K562 (cell line): ENCODE data around the gene LAPTM5. TPM values are rescaled to one million over a fixed set of nuclear protein-coding genes. Genes with fewer than 3 reads are reported as not detected.
A peak's percentile ranks its signal among the peaks of the same experiment; 100 is the strongest.

Source experiments
- ATAC-seq: fragments of 200-7000 bp; cut with Tn5 transposase; 3 replicates; pipeline ENCODE4 v1.9.1; 2020; ENCODE audit warnings: moderate library complexity
- BruUV-seq: library from RNA; stranded (reverse); fragments of 400-500 nt; replicated peaks from 2 replicates; lab custom pipeline; 2021; lab: Mats Ljungman, UMichigan
- CTCF ChIA-PET: fragments of 300-600 bp; formaldehyde crosslinking; extraction: SDS; loops from one replicate; lab custom pipeline; 2021; ENCODE audit warnings: low intra/inter-chr PET ratio; lab: Yijun Ruan, JAX
- POLR2A ChIA-PET: fragments of 300-600, 350-650 bp; sonication (Branson Sonifier 250); formaldehyde crosslinking; extraction: SDS; loops from one replicate; lab custom pipeline; 2021; ENCODE audit warnings: antibody characterized with exemption, inconsistent platforms; lab: Yijun Ruan, JAX
- DNase-seq, 4 experiments: peaks; one replicate each; pipeline versions ENCODE4 v3.0.0 to v3.0.0-alpha.2; 2011 to 2018; ENCODE audit warnings: low spot score in 3 of 4, mixed read lengths in 3 of 4; ENCODE audit errors: extremely low read depth in 1 of 4
- FAIRE-seq: peaks from 2 replicates; lab custom pipeline; 2011; peaks lifted over from hg19 to GRCh38; lab: Jason Lieb, UNC
- H2AFZ ChIP-seq: 2 replicates; pipeline ENCODE4 v1.6.0; 2011; ENCODE audit warnings: low read depth, low read length, control low read depth, inconsistent platforms
- H3K27ac ChIP-seq: fragments of 200-600 bp; 3 replicates; pipeline ENCODE4 v1.8.0; 2011; ENCODE audit warnings: low read depth, mild to moderate bottlenecking, control low read depth, inconsistent platforms, low read length, moderate library complexity, mixed read lengths; ENCODE audit errors: extremely low read depth
- H3K27me3 ChIP-seq, 2 experiments: fragments of 300-600 bp in 1 of 2; 2 replicates in 1 of 2; 3 replicates in 1 of 2; pipeline versions ENCODE4 v1.6.0 to v1.8.0; 2011; ENCODE audit warnings: inconsistent platforms in 2 of 2, low read length in 2 of 2, mild to moderate bottlenecking in 1 of 2, mixed read lengths in 1 of 2, moderate library complexity in 1 of 2; ENCODE audit not compliant: control insufficient read depth in 2 of 2, insufficient read depth in 2 of 2
- H3K36me3 ChIP-seq: fragments of 300-600 bp; 3 replicates; pipeline ENCODE4 v1.8.0; 2011; ENCODE audit warnings: mild to moderate bottlenecking, low read length, inconsistent platforms; ENCODE audit not compliant: control insufficient read depth, insufficient read depth
- H3K4me1 ChIP-seq, 2 experiments: fragments of 200-600 bp in 1 of 2; replicated peaks in 1 of 2; 2 replicates in 1 of 2; 3 replicates in 1 of 2; pipeline versions ENCODE4 v1.5.1 to v1.8.0; 2011; ENCODE audit warnings: inconsistent platforms in 2 of 2, low read length in 2 of 2, mild to moderate bottlenecking in 1 of 2, mixed read lengths in 1 of 2, moderate library complexity in 1 of 2; ENCODE audit not compliant: control insufficient read depth in 2 of 2, insufficient read depth in 2 of 2
- H3K4me2 ChIP-seq: 2 replicates; pipeline ENCODE4 v1.6.1; 2011; ENCODE audit warnings: low read length, control low read depth, inconsistent platforms, mixed read lengths; ENCODE audit not compliant: insufficient read depth
- H3K4me3 ChIP-seq: fragments of 200-600 bp; sonication (generic), shearing (Covaris generic); 2 replicates; pipeline ENCODE4 v1.5.1; 2016; ENCODE audit warnings: control low read depth, inconsistent platforms
- H3K79me2 ChIP-seq: fragments of 200-600 bp; 3 replicates; pipeline ENCODE4 v1.8.0; 2011; ENCODE audit warnings: low read length, inconsistent platforms; ENCODE audit not compliant: control insufficient read depth, insufficient read depth
- H3K9ac ChIP-seq, 2 experiments: 2 replicates each; pipeline versions ENCODE4 v1.6.0 to v1.6.1; 2011; ENCODE audit warnings: low read depth in 2 of 2, low read length in 2 of 2, control low read depth in 1 of 2, inconsistent platforms in 1 of 2, mild to moderate bottlenecking in 1 of 2, mixed read lengths in 1 of 2; ENCODE audit not compliant: insufficient read depth in 1 of 2
- H3K9me1 ChIP-seq: one replicate; pipeline ENCODE4 v1.6.0; 2011; ENCODE audit warnings: inconsistent platforms, mild to moderate bottlenecking, low read length, moderate library complexity; ENCODE audit not compliant: control insufficient read depth, insufficient read depth
- H3K9me3 ChIP-seq: replicated peaks from 2 replicates; pipeline ENCODE4 v1.5.1; 2011; ENCODE audit warnings: low read depth, low read length, inconsistent platforms; ENCODE audit not compliant: control insufficient read depth, insufficient read depth
- H4K20me1 ChIP-seq: replicated peaks from 2 replicates; pipeline ENCODE4 v1.6.1; 2011; ENCODE audit warnings: low read length, inconsistent platforms, mixed read lengths; ENCODE audit not compliant: control insufficient read depth, insufficient read depth
- BCOR ChIP-seq: fragments of 450-650 bp; IDR thresholded peaks from 2 replicates; pipeline ENCODE4 v1.6.1; 2016
- HLTF ChIP-seq: fragments of 450-650 bp; IDR thresholded peaks from 2 replicates; pipeline ENCODE4 v1.6.1; 2016
- MAFG ChIP-seq: fragments of 450-650 bp; conservative IDR thresholded peaks from 2 replicates; pipeline ENCODE4 v1.6.1; 2016; ENCODE audit warnings: missing genetic modification characterization, missing compliant biosample characterization
- MYC ChIP-seq, 2 experiments: fragments of 250-450 bp in 1 of 2; sonication (Bioruptor Pico) in 1 of 2; IDR thresholded peaks; 2 replicates each; pipeline versions ENCODE4 v1.5.1 to v1.6.1; 2012 to 2021; ENCODE audit warnings: low read depth in 2 of 2, borderline replicate concordance in 1 of 2, improper control_type of control experiment in 1 of 2, low read length in 1 of 2, mild to moderate bottlenecking in 1 of 2, moderate library complexity in 1 of 2
- POLR2B ChIP-seq: fragments of 450-650 bp; IDR thresholded peaks from 2 replicates; pipeline ENCODE4 v1.6.1; 2018; ENCODE audit warnings: low read depth; ENCODE audit not compliant: partially characterized antibody
- SMAD1 ChIP-seq: fragments of 150-350 bp; IDR thresholded peaks from 2 replicates; pipeline ENCODE4 v1.6.1; 2014; ENCODE audit warnings: low read length, low read depth; ENCODE audit not compliant: partially characterized antibody
- TAF1 ChIP-seq: IDR thresholded peaks from 2 replicates; pipeline ENCODE4 v1.6.1; 2011; ENCODE audit warnings: mild to moderate bottlenecking, low read length, moderate library complexity; ENCODE audit not compliant: insufficient read depth, control insufficient read depth, severe bottlenecking; ENCODE audit errors: extremely low read depth
- TEAD4 ChIP-seq, 2 experiments: sonication (generic) in 1 of 2; formaldehyde crosslinking in 1 of 2; IDR thresholded peaks; 2 replicates each; pipeline versions ENCODE4 v1.6.1 to v1.8.0; 2012 to 2022; ENCODE audit warnings: borderline replicate concordance in 1 of 2, inconsistent platforms in 1 of 2, low read length in 1 of 2, mild to moderate bottlenecking in 1 of 2, missing genetic modification reagents in 1 of 2
- XRCC5 ChIP-seq: fragments of 200-400 bp; formaldehyde crosslinking; IDR thresholded peaks from 2 replicates; pipeline ENCODE4 v1.6.1; 2017; ENCODE audit warnings: low read depth, mild to moderate bottlenecking, low read length
- ZNF23 ChIP-seq: fragments of 250-450 bp; sonication (Bioruptor Pico); IDR thresholded peaks from 2 replicates; pipeline ENCODE4 v1.4.0; 2020; ENCODE audit warnings: mild to moderate bottlenecking
- ZNF316 ChIP-seq: fragments of 450-650 bp; IDR thresholded peaks from 2 replicates; pipeline ENCODE4 v1.6.1; 2016
- WGBS: fragments of 100-300 bp; shearing (Covaris generic); methylation state at CpG from one replicate; pipeline ENCODE4 v1.1.6; 2016; ENCODE audit warnings: low coverage, mixed read lengths; ENCODE audit not compliant: insufficient coverage; ENCODE audit errors: missing lambda C conversion rate; 5-methylcytosine and 5-hydroxymethylcytosine counted together
- in situ Hi-C: fragments of 300-500 bp; cut with MboI; formaldehyde crosslinking; loops from 4 replicates; pipeline ENCODE4 v1.15.0; 2018; ENCODE audit warnings: inconsistent platforms, mixed read lengths
- intact Hi-C: fragments of 100-400 bp; cut with micrococcal nuclease; formaldehyde crosslinking; loops from 2 replicates; pipeline ENCODE4 v1.14.2; 2022
- polyA plus RNA-seq, 8 experiments: library from polyadenylated mRNA; depleted of rRNA in 4 of 8; stranded (reverse) in 5 of 8; unstranded in 3 of 8; fragments of >200 nt; fragmentation: Nextera tagmentation in 2 of 8; fragmentation: Illumina TruSeq in 1 of 8; extraction: Ambion mirVana in 2 of 8; extraction: Trizol in 1 of 8; gene quantifications; 2 replicates each; pipeline versions ENCODE4 v1.2.1 to v1.2.3, GENCODE V29; 2011 to 2014; ENCODE audit warnings: inconsistent platforms in 1 of 8, missing spikeins in 1 of 8
- total RNA-seq, 7 experiments: library from RNA; depleted of rRNA in 6 of 7; stranded (reverse); fragments of >200 nt in 6 of 7; fragmentation: Illumina TruSeq in 2 of 7; extraction: Trizol in 2 of 7; gene quantifications; 2 replicates each; pipeline versions ENCODE4 v1.2.1 to v1.2.3, GENCODE V29; 2011 to 2021; ENCODE audit warnings: low replicate concordance in 1 of 7
- TF ChIP-seq, protein P1 (sequence below): fragments of 250-450 bp; sonication (Bioruptor Pico); IDR thresholded peaks from 2 replicates; pipeline ENCODE4 v1.8.0; 2022; ENCODE audit warnings: moderate library complexity, mild to moderate bottlenecking, inconsistent platforms
- TF ChIP-seq, protein P2 (sequence below): sonication (generic); formaldehyde crosslinking; IDR thresholded peaks from 2 replicates; pipeline ENCODE4 v1.8.0; 2022; ENCODE audit warnings: mild to moderate bottlenecking, missing genetic modification reagents, borderline replicate concordance
- TF ChIP-seq, protein P3 (sequence below): fragments of 450-650 bp; formaldehyde crosslinking; IDR thresholded peaks from 2 replicates; pipeline ENCODE4 v1.4.0; 2020; ENCODE audit warnings: mild to moderate bottlenecking, moderate library complexity
- TF ChIP-seq, protein P4 (sequence below): fragments of 200-800 bp; sonication (Bioruptor generic); IDR thresholded peaks from 2 replicates; pipeline ENCODE4 v1.6.1; 2017; ENCODE audit warnings: missing genetic modification characterization, missing compliant biosample characterization

LAPTM5 gene
- total and polyA plus RNA-seq, 9 of the 15 experiments (the other 6 are each of a cell fraction or from before 2014, with no cell fraction given): 2.4 to 47.3 (median 20.3) TPM

DNA sequence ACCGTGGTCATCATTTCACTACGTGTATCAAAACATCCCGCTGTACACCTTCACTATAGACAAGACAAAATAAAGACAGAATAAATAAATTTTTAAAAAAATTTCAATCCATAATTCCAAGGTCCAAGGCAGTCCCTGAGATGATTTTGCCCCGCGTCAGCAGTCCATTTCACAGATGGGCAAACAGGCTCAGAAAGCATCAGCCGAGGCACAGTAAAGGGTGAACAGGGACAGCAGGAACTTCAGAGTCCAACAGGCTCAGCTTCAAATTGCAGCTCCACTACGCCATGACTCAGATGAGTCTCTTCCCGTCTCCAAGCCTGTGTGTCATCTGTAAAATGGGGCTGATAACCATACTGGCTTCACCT, 49.2 kb downstream of the LAPTM5 start:
- DNase-seq: no peak
- in situ Hi-C loops: loop anchor here (10.0 kb wide), 1 partner anchor 1484 kb away; no protein-coding TSS in a partner anchor
- POLR2A ChIA-PET: no interaction called here
- 26% methylated on average over 8 of the region's 8 CpGs for WGBS
- FAIRE-seq: no peak
- CTCF ChIA-PET: interaction anchor here (0.7 to 1.3 kb wide), 7 partner anchors 71 to 1506 kb away, joined by 3 to 5 read pairs (median 4); partner anchors contain the start of gene PTPRU
- H3K79me2 ChIP-seq: no peaks in the 10 kb centered on the region
- H3K9me3 ChIP-seq: no peaks in the 10 kb centered on the region; the same call in 1 of the 2 replicates
- intact Hi-C loops: loop anchor here (5.0 to 10.0 kb wide), 5 partner anchors 301 to 1466 kb away; no protein-coding TSS in a partner anchor
- no peak overlapping the region for H3K4me2 ChIP-seq
- ATAC-seq: no peak
- no TSS peak for BruUV-seq
- H3K4me3 ChIP-seq: no peak overlapping the region
- H4K20me1 ChIP-seq: no peaks in the 10 kb centered on the region
- H3K27me3 ChIP-seq: peaks cover 10 to 47% of the 10 kb centered on the region in 2 experiments; a peak in 4 of 5 replicates
- no peak overlapping the region for H3K9ac ChIP-seq
- peaks cover 0 to 8% of the 10 kb centered on the region in 2 experiments; a peak in 2 of 5 replicates for H3K4me1 ChIP-seq
- H2AFZ ChIP-seq: no peak overlapping the region
- no peaks in the 10 kb centered on the region for H3K9me1 ChIP-seq
- no peak overlapping the region for H3K27ac ChIP-seq
- H3K36me3 ChIP-seq: no peaks in the 10 kb centered on the region
- no peak for TF ChIP-seq TAF1
- TF ChIP-seq, protein P1, sequence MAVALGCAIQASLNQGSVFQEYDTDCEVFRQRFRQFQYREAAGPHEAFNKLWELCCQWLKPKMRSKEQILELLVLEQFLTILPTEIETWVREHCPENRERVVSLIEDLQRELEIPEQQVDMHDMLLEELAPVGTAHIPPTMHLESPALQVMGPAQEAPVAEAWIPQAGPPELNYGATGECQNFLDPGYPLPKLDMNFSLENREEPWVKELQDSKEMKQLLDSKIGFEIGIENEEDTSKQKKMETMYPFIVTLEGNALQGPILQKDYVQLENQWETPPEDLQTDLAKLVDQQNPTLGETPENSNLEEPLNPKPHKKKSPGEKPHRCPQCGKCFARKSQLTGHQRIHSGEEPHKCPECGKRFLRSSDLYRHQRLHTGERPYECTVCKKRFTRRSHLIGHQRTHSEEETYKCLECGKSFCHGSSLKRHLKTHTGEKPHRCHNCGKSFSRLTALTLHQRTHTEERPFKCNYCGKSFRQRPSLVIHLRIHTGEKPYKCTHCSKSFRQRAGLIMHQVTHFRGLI (CRISPR knock-in tag): no peak
- TF ChIP-seq POLR2B: no peak
- TF ChIP-seq SMAD1: no peak
- TF ChIP-seq ZNF316: peak; percentile 39; the same call in 1 of the 2 replicates
- TF ChIP-seq TEAD4 (IDR thresholded peaks at IDR 0.05; ENCODE audit: low read length): 0 out of 2 replicates have a peak, but pooled peaks have one; percentile 2
- TF ChIP-seq TEAD4 (CRISPR knock-in tag; IDR thresholded peaks at IDR 0.05; ENCODE audit: borderline replicate concordance): no peak
- TF ChIP-seq, protein P2, sequence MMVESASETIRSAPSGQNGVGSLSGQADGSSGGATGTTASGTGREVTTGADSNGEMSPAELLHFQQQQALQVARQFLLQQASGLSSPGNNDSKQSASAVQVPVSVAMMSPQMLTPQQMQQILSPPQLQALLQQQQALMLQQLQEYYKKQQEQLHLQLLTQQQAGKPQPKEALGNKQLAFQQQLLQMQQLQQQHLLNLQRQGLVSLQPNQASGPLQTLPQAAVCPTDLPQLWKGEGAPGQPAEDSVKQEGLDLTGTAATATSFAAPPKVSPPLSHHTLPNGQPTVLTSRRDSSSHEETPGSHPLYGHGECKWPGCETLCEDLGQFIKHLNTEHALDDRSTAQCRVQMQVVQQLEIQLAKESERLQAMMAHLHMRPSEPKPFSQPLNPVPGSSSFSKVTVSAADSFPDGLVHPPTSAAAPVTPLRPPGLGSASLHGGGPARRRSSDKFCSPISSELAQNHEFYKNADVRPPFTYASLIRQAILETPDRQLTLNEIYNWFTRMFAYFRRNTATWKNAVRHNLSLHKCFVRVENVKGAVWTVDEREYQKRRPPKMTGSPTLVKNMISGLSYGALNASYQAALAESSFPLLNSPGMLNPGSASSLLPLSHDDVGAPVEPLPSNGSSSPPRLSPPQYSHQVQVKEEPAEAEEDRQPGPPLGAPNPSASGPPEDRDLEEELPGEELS (CRISPR knock-in tag): no peak
- TF ChIP-seq ZNF23 (CRISPR knock-in tag): no peak
- peak; percentile 28; the same call in 1 of the 2 replicates for TF ChIP-seq BCOR
- TF ChIP-seq HLTF: no peak
- TF ChIP-seq, protein P3, sequence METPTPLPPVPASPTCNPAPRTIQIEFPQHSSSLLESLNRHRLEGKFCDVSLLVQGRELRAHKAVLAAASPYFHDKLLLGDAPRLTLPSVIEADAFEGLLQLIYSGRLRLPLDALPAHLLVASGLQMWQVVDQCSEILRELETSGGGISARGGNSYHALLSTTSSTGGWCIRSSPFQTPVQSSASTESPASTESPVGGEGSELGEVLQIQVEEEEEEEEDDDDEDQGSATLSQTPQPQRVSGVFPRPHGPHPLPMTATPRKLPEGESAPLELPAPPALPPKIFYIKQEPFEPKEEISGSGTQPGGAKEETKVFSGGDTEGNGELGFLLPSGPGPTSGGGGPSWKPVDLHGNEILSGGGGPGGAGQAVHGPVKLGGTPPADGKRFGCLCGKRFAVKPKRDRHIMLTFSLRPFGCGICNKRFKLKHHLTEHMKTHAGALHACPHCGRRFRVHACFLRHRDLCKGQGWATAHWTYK (CRISPR knock-in tag): no peak
- TF ChIP-seq, protein P4, sequence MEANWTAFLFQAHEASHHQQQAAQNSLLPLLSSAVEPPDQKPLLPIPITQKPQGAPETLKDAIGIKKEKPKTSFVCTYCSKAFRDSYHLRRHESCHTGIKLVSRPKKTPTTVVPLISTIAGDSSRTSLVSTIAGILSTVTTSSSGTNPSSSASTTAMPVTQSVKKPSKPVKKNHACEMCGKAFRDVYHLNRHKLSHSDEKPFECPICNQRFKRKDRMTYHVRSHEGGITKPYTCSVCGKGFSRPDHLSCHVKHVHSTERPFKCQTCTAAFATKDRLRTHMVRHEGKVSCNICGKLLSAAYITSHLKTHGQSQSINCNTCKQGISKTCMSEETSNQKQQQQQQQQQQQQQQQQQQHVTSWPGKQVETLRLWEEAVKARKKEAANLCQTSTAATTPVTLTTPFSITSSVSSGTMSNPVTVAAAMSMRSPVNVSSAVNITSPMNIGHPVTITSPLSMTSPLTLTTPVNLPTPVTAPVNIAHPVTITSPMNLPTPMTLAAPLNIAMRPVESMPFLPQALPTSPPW (CRISPR knock-in tag): no peak
- TF ChIP-seq XRCC5: 0 out of 2 replicates have a peak, but pooled peaks have one; percentile 1
- 0 out of 2 replicates have a peak, but pooled peaks have one; percentile 3 for TF ChIP-seq MYC (IDR thresholded peaks at IDR 0.05; ENCODE audit: low read depth, low read length)
- no peak for TF ChIP-seq MYC (CRISPR knock-in tag; IDR thresholded peaks at IDR 0.05; ENCODE audit: borderline replicate concordance, low read depth)
- TF ChIP-seq MAFG: 0 out of 2 replicates have a peak, but pooled peaks have one; percentile 25
